Hematopoietic multipotent progenitor cell treated with erythropoietin and hydrocortisone succinate and interleukin-3 and kit ligand, for 4 days (in vitro differentiated cells): ENCODE measurements around the gene MCRIP1.
"Not testable (repeated sequence)": the region's sequence is repeated elsewhere in the genome, so short reads cannot be mapped to it uniquely, and the experiment has no call there.

Experiments
- DNase-seq: peaks from one replicate; pipeline ENCODE4 v3.0.0-alpha.2; 2015

MCRIP1 gene

GRCh38 chr17:81840826-81841778, 8.0 kb upstream of the MCRIP1 start:
- DNase-seq = peak; percentile 46

- not testable (repeated sequence) for DNase-seq
Observed at GRCh38 chr17:81840059-81840458, 7.0 kb upstream of the MCRIP1 start.

GRCh38 chr17:81839301-81839700, 6.2 kb upstream of the MCRIP1 start:
- DNase-seq = no peak

- no peak for DNase-seq
Observed at GRCh38 chr17:81838753-81839255, 5.7 kb upstream of the MCRIP1 start.

DNA sequence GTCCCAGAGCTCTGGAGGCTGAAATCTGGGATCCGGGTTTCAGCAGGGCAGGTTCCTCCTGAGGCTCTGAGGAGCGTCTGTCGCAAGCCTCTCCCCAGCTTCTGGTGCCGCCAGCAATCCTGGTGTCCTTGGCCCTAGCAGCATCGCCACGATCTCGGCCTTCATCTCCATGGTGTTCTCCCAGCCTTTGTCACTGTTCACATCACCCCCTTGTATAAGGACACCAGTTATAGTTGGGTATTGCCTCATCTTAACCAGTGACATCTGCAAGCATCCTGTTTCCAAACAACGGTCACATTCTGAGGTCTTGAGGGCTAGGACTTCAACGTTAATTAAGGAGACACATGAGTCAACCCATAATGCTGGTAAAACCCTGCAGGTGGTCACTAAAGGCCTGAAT, 4.5 kb upstream of the MCRIP1 start:
- DNase-seq = peak; percentile 90

DNA sequence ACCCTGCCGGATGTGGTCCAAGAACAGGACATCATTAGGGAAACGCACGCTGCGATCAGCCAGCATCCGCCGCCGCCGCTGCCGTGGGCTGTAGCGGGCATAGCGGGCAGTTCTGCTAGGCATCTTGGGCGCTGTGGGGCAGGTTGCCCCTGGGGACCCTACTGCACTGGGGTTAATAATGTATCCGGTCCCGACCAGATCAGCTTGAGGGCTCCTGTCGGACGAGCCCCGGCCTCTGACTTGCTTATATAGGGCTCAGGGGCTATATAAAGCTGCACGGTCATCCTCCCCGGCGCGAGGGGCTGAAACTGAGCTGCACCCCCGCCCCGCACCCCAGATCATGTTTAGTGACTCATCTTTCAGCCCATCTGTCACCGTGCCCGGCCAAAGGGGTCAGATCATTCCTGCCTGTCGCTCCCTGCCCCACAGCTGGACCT, 1.8 kb upstream of the MCRIP1 start, which contains the start of gene PPP1R27:
Gene PPP1R27 (minus strand): TSS at position 220 of the 437 bp plus-strand sequence. CDS start 97 bp downstream, at position 123.
- DNase-seq = no peak

- no peak for DNase-seq
Observed at GRCh38 chr17:81833921-81834830, 1.1 kb upstream of the MCRIP1 start.

DNA sequence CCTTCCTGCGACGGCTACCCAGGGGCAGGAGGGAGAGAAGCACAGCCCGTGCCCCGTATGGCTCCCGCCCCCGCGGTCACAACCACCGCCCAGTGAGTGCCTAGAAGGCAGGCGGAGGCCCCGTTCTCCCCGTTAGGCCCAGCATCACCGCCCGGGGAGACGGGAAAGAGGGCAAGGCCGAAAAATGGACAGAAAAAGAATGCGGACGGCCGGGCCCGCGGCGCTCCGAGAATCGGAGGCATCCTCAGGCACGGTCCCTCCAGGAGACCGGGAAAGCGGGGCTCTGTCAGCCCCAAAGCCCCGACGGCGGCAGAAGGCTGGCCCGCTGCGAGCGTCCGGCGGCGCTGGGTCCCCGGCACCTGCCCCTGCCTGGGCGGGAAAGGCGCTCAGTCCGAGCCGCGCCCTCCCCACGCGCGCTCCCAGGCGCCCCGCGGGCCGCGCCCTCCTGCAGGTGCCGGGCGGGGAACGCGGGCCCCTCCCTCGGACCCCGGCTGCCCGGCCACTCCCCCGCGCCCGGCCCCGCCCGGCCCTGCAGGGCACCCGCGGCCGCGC, 407 bp downstream of the MCRIP1 start:
- DNase-seq = peak; percentile 64

DNA sequence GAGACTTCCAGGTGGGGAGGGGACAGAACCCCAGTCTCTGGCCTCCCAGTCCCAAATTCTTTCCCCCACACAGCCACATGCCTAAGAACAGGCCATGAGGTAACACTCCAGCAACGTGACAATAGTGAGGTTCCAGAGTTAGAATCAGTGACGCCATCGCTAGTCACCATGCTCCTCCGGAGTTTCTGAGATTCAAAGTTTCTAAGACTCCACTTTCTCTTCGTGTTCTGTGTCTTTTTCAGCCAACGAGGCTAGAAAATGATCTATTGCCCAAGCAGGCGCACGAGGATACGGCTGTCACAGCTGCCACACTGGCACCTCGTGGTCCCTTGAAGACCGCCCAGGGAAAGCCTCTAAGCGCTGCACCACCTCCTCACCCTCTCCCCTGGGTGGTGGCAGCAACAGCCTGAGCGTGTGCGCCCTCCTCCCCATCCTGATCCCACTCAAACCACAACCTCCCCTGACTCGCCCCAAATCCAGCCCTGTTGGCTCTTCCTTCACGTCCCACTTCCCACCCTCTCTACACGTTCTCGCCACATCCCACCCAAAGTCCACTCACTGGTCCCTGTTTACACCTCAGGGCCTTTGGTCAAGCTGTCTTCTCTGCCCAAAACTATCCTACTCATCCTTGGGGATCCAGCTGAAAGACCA, 1.0 kb downstream of the MCRIP1 start:
- DNase-seq = peak; percentile 84

GRCh38 chr17:81831563-81831956, 1.5 kb downstream of the MCRIP1 start:
- DNase-seq = peak; percentile 85

- DNase-seq = no peak
Observed at GRCh38 chr17:81829858-81830257, 3.2 kb downstream of the MCRIP1 start.

- DNase-seq = no peak
Observed at GRCh38 chr17:81828656-81829055, 4.4 kb downstream of the MCRIP1 start.

DNA sequence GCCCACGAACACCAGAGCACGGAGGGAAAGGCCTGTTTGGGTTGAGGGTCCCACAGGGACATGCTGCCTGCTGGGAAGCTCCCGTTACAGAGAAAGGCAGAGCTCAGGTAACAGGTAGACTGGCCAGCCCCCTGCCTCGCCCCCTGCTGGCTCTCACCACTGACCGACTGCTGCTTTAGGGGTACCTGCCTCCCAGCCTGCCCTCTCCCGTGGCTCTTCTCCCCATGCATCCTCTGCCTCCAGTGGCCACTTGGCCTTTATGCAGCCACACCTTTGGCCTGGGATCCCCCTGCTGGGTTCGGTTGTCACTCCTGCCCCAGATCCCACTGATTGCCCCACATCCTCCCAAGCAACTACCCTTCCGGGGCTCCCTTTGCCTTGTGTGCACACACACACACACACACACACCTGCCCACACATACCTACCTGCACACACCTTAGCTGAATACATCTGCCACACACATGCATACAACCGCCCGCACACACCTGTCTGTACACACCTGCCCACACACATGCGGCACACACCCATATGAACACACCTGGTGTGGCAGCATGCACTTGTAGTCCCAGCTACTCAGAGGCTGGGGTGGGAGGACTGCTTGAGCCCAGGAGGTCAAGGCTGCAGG, 7.1 kb downstream of the MCRIP1 start:
- no peak for DNase-seq

- no peak for DNase-seq
Observed at GRCh38 chr17:81824595-81824994, 8.5 kb downstream of the MCRIP1 start.

- no peak for DNase-seq
Observed at GRCh38 chr17:81823820-81824550, 9.1 kb downstream of the MCRIP1 start.

- DNase-seq = no peak
Observed at GRCh38 chr17:81822996-81823819, 9.9 kb downstream of the MCRIP1 start.

GRCh38 chr17:81822312-81822637, 10.8 kb downstream of the MCRIP1 start:
- no peak for DNase-seq

DNA sequence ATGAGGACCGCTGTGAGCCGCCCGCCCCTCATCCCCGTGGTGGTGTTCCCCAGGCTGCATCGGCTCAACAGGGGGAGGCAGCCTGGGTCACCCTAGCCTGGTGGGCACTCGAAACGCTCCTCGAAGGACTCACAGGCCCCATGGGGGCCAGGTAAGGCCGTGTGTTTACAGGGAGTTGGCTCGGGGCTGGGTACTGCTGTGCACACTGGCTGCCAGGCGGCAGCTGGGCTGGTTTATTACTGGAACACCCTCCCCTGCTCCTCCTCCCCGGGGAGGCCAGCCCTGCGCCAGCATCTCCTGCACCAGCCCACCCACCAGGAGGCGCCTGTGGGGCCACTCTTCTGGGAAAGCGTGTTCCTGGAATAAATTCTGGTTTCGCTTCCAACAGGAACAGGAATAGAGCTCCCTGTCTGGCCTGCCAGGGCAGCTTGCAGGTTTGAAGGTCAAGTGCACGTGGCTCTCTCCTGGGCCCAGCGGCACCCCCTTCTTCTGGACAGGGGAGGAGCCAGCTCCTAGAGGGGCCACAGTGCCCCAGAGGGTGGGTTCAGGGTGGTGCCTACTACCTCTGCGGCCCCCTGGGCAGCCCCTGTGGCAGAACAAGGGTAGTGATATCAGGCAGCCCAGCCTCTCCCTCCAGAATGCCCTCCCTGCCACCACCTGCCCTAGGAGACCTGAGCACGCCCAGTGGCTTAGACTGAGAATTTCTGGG, 11.3 kb downstream of the MCRIP1 start:
- peak; percentile 86 for DNase-seq

DNA sequence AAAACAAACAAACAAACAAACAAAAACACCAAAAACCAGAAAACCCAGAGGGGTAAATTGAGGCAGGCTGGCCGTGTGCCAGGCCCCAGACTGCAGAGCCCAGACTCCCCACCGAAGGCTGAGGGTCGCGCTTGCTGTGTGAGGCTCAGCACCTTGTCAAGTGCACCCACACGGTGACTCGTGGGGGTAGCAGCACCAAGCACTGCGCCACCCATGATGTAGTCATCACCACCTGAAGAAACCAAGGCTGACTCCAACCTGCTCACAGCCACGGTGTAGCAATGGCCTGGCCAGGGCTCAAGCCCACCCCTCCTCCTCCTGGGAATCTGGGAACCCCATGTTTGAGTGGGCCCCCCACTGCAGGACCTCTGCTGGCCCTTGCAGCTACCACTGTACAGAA, 11.9 kb downstream of the MCRIP1 start:
- DNase-seq = no peak

- DNase-seq = no peak
Observed at GRCh38 chr17:81819708-81820107, 13.4 kb downstream of the MCRIP1 start.
